K562 (cell line): Measurements from ENCODE around the gene SSBP2. TPM values are rescaled to one million over a fixed set of nuclear protein-coding genes. Genes with fewer than 3 reads are reported as not detected.

Experiments used
- CSDE1 ChIP-seq, 2 experiments: fragments of 450-650 bp; IDR thresholded peaks; 2 replicates each; pipeline ENCODE4 v1.6.1; 2016; ENCODE audit warnings: mild to moderate bottlenecking in 1 of 2
- ELF4 ChIP-seq: fragments of 450-650 bp; formaldehyde crosslinking; IDR thresholded peaks from 2 replicates; pipeline ENCODE4 v1.4.0; 2022; ENCODE audit warnings: missing genetic modification characterization
- HDAC6 ChIP-seq: IDR thresholded peaks from 2 replicates; pipeline ENCODE4 v1.6.1; 2012; ENCODE audit warnings: low read depth, mild to moderate bottlenecking, control low read depth, inconsistent platforms, low read length, moderate library complexity
- KAT7 ChIP-seq: sonication (generic); formaldehyde crosslinking; IDR thresholded peaks from 2 replicates; pipeline ENCODE4 v1.8.0; 2022; ENCODE audit warnings: missing genetic modification reagents, mild to moderate bottlenecking, borderline replicate concordance
- MECOM ChIP-seq: fragments of 250-450 bp; sonication (Bioruptor Pico); IDR thresholded peaks from 2 replicates; pipeline ENCODE4 v1.8.0; 2022; ENCODE audit warnings: inconsistent platforms
- MEIS2 ChIP-seq: fragments of 450-650 bp; IDR thresholded peaks from 2 replicates; pipeline ENCODE4 v1.6.1; 2014; ENCODE audit warnings: mild to moderate bottlenecking; ENCODE audit not compliant: partially characterized antibody
- NFXL1 ChIP-seq: fragments of 450-650 bp; formaldehyde crosslinking; IDR thresholded peaks from 2 replicates; pipeline ENCODE4 v1.4.0; 2021; ENCODE audit warnings: mild to moderate bottlenecking
- PHB ChIP-seq: fragments of 250-450 bp; sonication (Bioruptor Pico); IDR thresholded peaks from 2 replicates; pipeline ENCODE4 v1.5.0; 2021
- POLR2AphosphoS2 ChIP-seq: IDR thresholded peaks from 2 replicates; pipeline ENCODE4 v1.6.1; 2012; ENCODE audit warnings: low read length, improper control_type of control experiment
- STAG1 ChIP-seq: sonication (generic); formaldehyde crosslinking; IDR thresholded peaks from 2 replicates; pipeline ENCODE4 v1.5.0; 2020; ENCODE audit warnings: missing genetic modification reagents, borderline replicate concordance
- TARDBP ChIP-seq: fragments of 450-650 bp; IDR thresholded peaks from 2 replicates; pipeline ENCODE4 v1.6.1; 2016
- THRAP3 ChIP-seq: fragments of 450-650 bp; IDR thresholded peaks from 2 replicates; pipeline ENCODE4 v1.6.1; 2016; ENCODE audit warnings: mild to moderate bottlenecking, inconsistent platforms, borderline replicate concordance
- ZNF146 ChIP-seq: IDR thresholded peaks from one replicate; pipeline ENCODE4 v1.6.1; 2018; ENCODE audit warnings: missing compliant biosample characterization; ENCODE audit not compliant: unreplicated experiment
- ZNF253 ChIP-seq: fragments of 250-450 bp; sonication (Bioruptor Pico); conservative IDR thresholded peaks from 2 replicates; pipeline ENCODE4 v1.6.1; 2021; ENCODE audit warnings: mild to moderate bottlenecking
- polyA plus RNA-seq, 8 experiments: library from polyadenylated mRNA; depleted of rRNA in 4 of 8; stranded (reverse) in 5 of 8; unstranded in 3 of 8; fragments of >200 nt; fragmentation: Nextera tagmentation in 2 of 8; fragmentation: Illumina TruSeq in 1 of 8; extraction: Ambion mirVana in 2 of 8; extraction: Trizol in 1 of 8; gene quantifications; 2 replicates each; pipeline versions ENCODE4 v1.2.1 to v1.2.3, GENCODE V29; 2011 to 2014; ENCODE audit warnings: inconsistent platforms in 1 of 8, missing spikeins in 1 of 8
- total RNA-seq, 7 experiments: library from RNA; depleted of rRNA in 6 of 7; stranded (reverse); fragments of >200 nt in 6 of 7; fragmentation: Illumina TruSeq in 2 of 7; extraction: Trizol in 2 of 7; gene quantifications; 2 replicates each; pipeline versions ENCODE4 v1.2.1 to v1.2.3, GENCODE V29; 2011 to 2021; ENCODE audit warnings: low replicate concordance in 1 of 7
- TF ChIP-seq, protein P1 (sequence below): fragments of 250-450 bp; sonication (Bioruptor Pico); IDR thresholded peaks from 2 replicates; pipeline ENCODE4 v1.4.0; 2020; ENCODE audit warnings: mild to moderate bottlenecking, moderate library complexity, borderline replicate concordance
- TF ChIP-seq, protein P2 (sequence below): sonication (generic); formaldehyde crosslinking; IDR thresholded peaks from 2 replicates; pipeline ENCODE4 v1.8.0; 2023; ENCODE audit warnings: mild to moderate bottlenecking, missing genetic modification reagents
- TF ChIP-seq, protein P3 (sequence below): fragments of 250-450 bp; sonication (Bioruptor Pico); IDR thresholded peaks from 2 replicates; pipeline ENCODE4 v1.4.0; 2020; ENCODE audit warnings: mild to moderate bottlenecking
- TF ChIP-seq, protein P4 (sequence below): sonication (generic); formaldehyde crosslinking; IDR thresholded peaks from 2 replicates; pipeline ENCODE4 v1.4.0; 2020; ENCODE audit warnings: mild to moderate bottlenecking, missing genetic modification reagents

SSBP2 gene
- total and polyA plus RNA-seq, 9 of the 15 experiments (the other 6 are each of a cell fraction or from before 2014, with no cell fraction given), result 22.3 to 133 (median 42.1) TPM

DNA sequence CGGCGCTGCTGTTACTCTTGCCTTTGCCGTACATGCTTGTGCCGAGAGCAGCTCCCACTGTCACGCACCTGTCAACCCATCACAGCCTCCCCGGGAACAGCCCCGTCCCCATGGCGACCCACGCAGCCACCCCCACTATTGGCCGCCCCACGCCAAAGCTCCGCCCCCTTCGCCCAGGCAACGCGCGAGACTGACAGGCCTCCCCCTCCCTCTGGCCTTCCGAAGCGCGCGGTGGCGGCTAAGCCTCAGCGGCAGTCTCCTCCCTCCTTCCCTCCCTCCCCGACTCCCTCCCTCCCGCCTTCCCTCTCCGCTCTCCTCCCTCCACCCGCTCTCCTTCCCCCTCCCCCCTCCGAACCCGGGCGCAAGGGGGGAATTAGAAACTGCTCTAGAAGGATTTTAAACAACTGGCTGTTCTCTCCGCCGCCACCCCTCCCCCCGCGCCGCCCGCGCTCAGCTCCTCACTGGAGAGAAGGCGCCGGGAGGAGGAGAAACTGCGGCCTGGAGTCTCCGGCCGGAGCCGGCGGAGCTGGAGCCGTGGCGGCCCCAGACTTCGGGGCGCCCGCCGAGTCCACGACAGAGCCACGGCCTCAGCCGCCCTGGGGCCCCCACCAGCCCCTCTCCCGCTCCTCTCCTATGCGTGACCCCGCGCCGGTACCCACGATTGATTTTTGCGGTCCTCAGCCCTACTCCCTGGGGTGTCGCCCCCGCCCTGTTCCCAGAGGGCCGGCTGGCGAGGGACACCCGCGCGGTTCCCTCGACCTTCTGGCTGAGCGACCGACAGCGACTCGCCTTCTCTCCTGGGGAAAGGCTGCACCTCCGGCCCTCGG, at the start of gene SSBP2 (continued):
- TF ChIP-seq, protein P1, sequence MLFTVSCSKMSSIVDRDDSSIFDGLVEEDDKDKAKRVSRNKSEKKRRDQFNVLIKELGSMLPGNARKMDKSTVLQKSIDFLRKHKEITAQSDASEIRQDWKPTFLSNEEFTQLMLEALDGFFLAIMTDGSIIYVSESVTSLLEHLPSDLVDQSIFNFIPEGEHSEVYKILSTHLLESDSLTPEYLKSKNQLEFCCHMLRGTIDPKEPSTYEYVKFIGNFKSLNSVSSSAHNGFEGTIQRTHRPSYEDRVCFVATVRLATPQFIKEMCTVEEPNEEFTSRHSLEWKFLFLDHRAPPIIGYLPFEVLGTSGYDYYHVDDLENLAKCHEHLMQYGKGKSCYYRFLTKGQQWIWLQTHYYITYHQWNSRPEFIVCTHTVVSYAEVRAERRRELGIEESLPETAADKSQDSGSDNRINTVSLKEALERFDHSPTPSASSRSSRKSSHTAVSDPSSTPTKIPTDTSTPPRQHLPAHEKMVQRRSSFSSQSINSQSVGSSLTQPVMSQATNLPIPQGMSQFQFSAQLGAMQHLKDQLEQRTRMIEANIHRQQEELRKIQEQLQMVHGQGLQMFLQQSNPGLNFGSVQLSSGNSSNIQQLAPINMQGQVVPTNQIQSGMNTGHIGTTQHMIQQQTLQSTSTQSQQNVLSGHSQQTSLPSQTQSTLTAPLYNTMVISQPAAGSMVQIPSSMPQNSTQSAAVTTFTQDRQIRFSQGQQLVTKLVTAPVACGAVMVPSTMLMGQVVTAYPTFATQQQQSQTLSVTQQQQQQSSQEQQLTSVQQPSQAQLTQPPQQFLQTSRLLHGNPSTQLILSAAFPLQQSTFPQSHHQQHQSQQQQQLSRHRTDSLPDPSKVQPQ (CRISPR knock-in tag), result no peak
- no peak for TF ChIP-seq MECOM (CRISPR knock-in tag)
- TF ChIP-seq HDAC6, result no peak
- peak in 1 of 2 experiments; percentile 96; a peak in 2 of 4 replicates for TF ChIP-seq CSDE1 (IDR thresholded peaks at IDR 0.05)
- no peak for TF ChIP-seq ELF4 (CRISPR knock-in tag)
- TF ChIP-seq NFXL1 (CRISPR knock-in tag), result no peak
- no peak for TF ChIP-seq STAG1 (CRISPR knock-in tag)
- TF ChIP-seq, protein P2, sequence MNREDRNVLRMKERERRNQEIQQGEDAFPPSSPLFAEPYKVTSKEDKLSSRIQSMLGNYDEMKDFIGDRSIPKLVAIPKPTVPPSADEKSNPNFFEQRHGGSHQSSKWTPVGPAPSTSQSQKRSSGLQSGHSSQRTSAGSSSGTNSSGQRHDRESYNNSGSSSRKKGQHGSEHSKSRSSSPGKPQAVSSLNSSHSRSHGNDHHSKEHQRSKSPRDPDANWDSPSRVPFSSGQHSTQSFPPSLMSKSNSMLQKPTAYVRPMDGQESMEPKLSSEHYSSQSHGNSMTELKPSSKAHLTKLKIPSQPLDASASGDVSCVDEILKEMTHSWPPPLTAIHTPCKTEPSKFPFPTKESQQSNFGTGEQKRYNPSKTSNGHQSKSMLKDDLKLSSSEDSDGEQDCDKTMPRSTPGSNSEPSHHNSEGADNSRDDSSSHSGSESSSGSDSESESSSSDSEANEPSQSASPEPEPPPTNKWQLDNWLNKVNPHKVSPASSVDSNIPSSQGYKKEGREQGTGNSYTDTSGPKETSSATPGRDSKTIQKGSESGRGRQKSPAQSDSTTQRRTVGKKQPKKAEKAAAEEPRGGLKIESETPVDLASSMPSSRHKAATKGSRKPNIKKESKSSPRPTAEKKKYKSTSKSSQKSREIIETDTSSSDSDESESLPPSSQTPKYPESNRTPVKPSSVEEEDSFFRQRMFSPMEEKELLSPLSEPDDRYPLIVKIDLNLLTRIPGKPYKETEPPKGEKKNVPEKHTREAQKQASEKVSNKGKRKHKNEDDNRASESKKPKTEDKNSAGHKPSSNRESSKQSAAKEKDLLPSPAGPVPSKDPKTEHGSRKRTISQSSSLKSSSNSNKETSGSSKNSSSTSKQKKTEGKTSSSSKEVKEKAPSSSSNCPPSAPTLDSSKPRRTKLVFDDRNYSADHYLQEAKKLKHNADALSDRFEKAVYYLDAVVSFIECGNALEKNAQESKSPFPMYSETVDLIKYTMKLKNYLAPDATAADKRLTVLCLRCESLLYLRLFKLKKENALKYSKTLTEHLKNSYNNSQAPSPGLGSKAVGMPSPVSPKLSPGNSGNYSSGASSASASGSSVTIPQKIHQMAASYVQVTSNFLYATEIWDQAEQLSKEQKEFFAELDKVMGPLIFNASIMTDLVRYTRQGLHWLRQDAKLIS (CRISPR knock-in tag), result peak; percentile 87; the same call in 1 of the 2 replicates
- TF ChIP-seq, protein P3, sequence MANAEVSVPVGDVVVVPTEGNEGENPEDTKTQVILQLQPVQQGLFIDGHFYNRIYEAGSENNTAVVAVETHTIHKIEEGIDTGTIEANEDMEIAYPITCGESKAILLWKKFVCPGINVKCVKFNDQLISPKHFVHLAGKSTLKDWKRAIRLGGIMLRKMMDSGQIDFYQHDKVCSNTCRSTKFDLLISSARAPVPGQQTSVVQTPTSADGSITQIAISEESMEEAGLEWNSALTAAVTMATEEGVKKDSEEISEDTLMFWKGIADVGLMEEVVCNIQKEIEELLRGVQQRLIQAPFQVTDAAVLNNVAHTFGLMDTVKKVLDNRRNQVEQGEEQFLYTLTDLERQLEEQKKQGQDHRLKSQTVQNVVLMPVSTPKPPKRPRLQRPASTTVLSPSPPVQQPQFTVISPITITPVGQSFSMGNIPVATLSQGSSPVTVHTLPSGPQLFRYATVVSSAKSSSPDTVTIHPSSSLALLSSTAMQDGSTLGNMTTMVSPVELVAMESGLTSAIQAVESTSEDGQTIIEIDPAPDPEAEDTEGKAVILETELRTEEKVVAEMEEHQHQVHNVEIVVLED (CRISPR knock-in tag), result peak; percentile 53
- no peak for TF ChIP-seq POLR2AphosphoS2
- TF ChIP-seq, protein P4, sequence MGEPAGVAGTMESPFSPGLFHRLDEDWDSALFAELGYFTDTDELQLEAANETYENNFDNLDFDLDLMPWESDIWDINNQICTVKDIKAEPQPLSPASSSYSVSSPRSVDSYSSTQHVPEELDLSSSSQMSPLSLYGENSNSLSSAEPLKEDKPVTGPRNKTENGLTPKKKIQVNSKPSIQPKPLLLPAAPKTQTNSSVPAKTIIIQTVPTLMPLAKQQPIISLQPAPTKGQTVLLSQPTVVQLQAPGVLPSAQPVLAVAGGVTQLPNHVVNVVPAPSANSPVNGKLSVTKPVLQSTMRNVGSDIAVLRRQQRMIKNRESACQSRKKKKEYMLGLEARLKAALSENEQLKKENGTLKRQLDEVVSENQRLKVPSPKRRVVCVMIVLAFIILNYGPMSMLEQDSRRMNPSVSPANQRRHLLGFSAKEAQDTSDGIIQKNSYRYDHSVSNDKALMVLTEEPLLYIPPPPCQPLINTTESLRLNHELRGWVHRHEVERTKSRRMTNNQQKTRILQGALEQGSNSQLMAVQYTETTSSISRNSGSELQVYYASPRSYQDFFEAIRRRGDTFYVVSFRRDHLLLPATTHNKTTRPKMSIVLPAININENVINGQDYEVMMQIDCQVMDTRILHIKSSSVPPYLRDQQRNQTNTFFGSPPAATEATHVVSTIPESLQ (CRISPR knock-in tag), result no peak; the same call in 1 of the 2 replicates
- peak; percentile 94 for TF ChIP-seq MEIS2
- no peak for TF ChIP-seq ZNF253 (CRISPR knock-in tag)
- TF ChIP-seq KAT7, result peak; percentile 85; the same call in 1 of the 2 replicates
- TF ChIP-seq THRAP3, result no peak
- no peak for TF ChIP-seq ZNF146
- 0 out of 2 replicates have a peak, but pooled peaks have one; percentile 69 for TF ChIP-seq TARDBP
- TF ChIP-seq PHB, result no peak
